SK-N-MC (cell line): ENCODE measurements around the gene HACD4.

ENCODE experiments used
- DNase-seq: peaks from one replicate; pipeline ENCODE4 v3.0.0-alpha.2; 2011; ENCODE audit warnings: low read depth, low spot score
- H3K27ac ChIP-seq: fragments of 200-600 bp; sonication (generic); 2 replicates; pipeline ENCODE4 v1.5.1; 2016; ENCODE audit warnings: mixed run types
- H3K36me3 ChIP-seq: fragments of 200-600 bp; sonication (generic); 2 replicates; pipeline ENCODE4 v1.6.1; 2017; ENCODE audit warnings: antibody characterized with exemption, low read length, mixed read lengths; ENCODE audit not compliant: insufficient read depth
- H3K4me3 ChIP-seq: fragments of 200-600 bp; sonication (generic); 2 replicates; pipeline ENCODE4 v1.5.1; 2016
- H3K9ac ChIP-seq: fragments of 200-600 bp; sonication (generic); 2 replicates; pipeline ENCODE4 v1.8.0; 2017; ENCODE audit warnings: mixed run types, mixed read lengths; ENCODE audit not compliant: insufficient read length
- H3K9me3 ChIP-seq: fragments of 200-600 bp; sonication (generic); 2 replicates; pipeline ENCODE4 v1.6.1; 2017; ENCODE audit warnings: low read depth, mild to moderate bottlenecking, antibody characterized with exemption, low read length, moderate library complexity, mixed read lengths
- EZH2 ChIP-seq: fragments of 200-600 bp; sonication (generic); IDR thresholded peaks from one replicate; pipeline ENCODE4 v1.6.1; 2017; ENCODE audit warnings: antibody characterized with exemption
- FOXP2 ChIP-seq: optimal IDR thresholded peaks from 2 replicates; pipeline ENCODE3; 2011; ENCODE audit warnings: mild to moderate bottlenecking, moderate library complexity; ENCODE audit not compliant: insufficient read depth; ENCODE audit errors: extremely low read length, control extremely low read depth
- POLR2AphosphoS5 ChIP-seq: IDR thresholded peaks from 2 replicates; pipeline ENCODE4 v1.6.1; 2012; ENCODE audit warnings: mild to moderate bottlenecking, low read depth, low read length, borderline replicate concordance

HACD4 gene

GRCh38 chr9:21031091-21031807 lies at the start of gene HACD4:
Gene HACD4, minus strand, starts transcription at chr9:21031640. Its CDS starts 50 bp downstream, at chr9:21031590.
- DNase-seq = no peak
- H3K27ac ChIP-seq = no peak within 1 kb of the TSS
- H3K9ac ChIP-seq = no peak within 1 kb of the TSS
- no peak for TF ChIP-seq EZH2
- no peak for TF ChIP-seq FOXP2
- no peak for TF ChIP-seq POLR2AphosphoS5
- H3K4me3 ChIP-seq = no peak within 1 kb of the TSS
- no peaks in the 10 kb centered on the region for H3K9me3 ChIP-seq
- no peaks in the 10 kb centered on the region for H3K36me3 ChIP-seq

GRCh38 chr9:21080793-21081192 lies 49.4 kb upstream of the HACD4 start:
- Histone ChIP-seq H3K27ac (no peak overlapping the region), H3K9me3 (no peaks in the 10 kb centered on the region; the same call in 1 of the 2 replicates), H3K36me3 (no peaks in the 10 kb centered on the region), H3K4me3 (no peak overlapping the region), H3K9ac (no peak overlapping the region)
- TF ChIP-seq EZH2 (no peak), POLR2AphosphoS5 (no peak), FOXP2 (no peak)
- no peak for DNase-seq

- Histone ChIP-seq H3K9me3 (no peaks in the 10 kb centered on the region), H3K27ac (no peak overlapping the region), H3K9ac (no peak overlapping the region), H3K4me3 (no peak overlapping the region), H3K36me3 (no peaks in the 10 kb centered on the region)
- TF ChIP-seq FOXP2 (no peak), POLR2AphosphoS5 (no peak), EZH2 (no peak)
- no peak for DNase-seq
Observed at GRCh38 chr9:21078702-21079101, 47.3 kb upstream of the HACD4 start.

GRCh38 chr9:21077781-21078180 lies 46.3 kb upstream of the HACD4 start, which contains the start of gene IFNB1:
Gene IFNB1, minus strand, starts transcription at chr9:21077942. Its CDS starts 73 bp downstream, at chr9:21077869.
- Histone ChIP-seq H3K9ac (no peak within 1 kb of the TSS), H3K9me3 (no peaks in the 10 kb centered on the region), H3K27ac (no peak within 1 kb of the TSS), H3K36me3 (no peaks in the 10 kb centered on the region), H3K4me3 (no peak within 1 kb of the TSS)
- TF ChIP-seq EZH2 = no peak
- no peak for DNase-seq

- no peak overlapping the region for H3K9ac ChIP-seq
- no peaks in the 10 kb centered on the region for H3K9me3 ChIP-seq
- H3K27ac ChIP-seq = no peak overlapping the region
- TF ChIP-seq FOXP2 (no peak), EZH2 (no peak), POLR2AphosphoS5 (no peak)
- DNase-seq = no peak
- no peaks in the 10 kb centered on the region for H3K36me3 ChIP-seq
- no peak overlapping the region for H3K4me3 ChIP-seq
Observed at GRCh38 chr9:21075484-21075883, 44.0 kb upstream of the HACD4 start.

GRCh38 chr9:21070906-21071305 lies 39.5 kb upstream of the HACD4 start:
- no peak overlapping the region for H3K9ac ChIP-seq
- TF ChIP-seq FOXP2 = no peak
- TF ChIP-seq POLR2AphosphoS5 = no peak
- no peak for TF ChIP-seq EZH2
- H3K4me3 ChIP-seq = no peak overlapping the region
- no peak overlapping the region for H3K27ac ChIP-seq
- no peaks in the 10 kb centered on the region for H3K9me3 ChIP-seq
- DNase-seq = no peak
- H3K36me3 ChIP-seq = no peaks in the 10 kb centered on the region

- Histone ChIP-seq H3K4me3 (peak overlapping the region; percentile 52), H3K36me3 (no peaks in the 10 kb centered on the region), H3K27ac (peak overlapping the region; percentile 83), H3K9ac (peak overlapping the region; percentile 46), H3K9me3 (no peaks in the 10 kb centered on the region)
- TF ChIP-seq EZH2 = no peak
- TF ChIP-seq POLR2AphosphoS5 = no peak
- no peak for TF ChIP-seq FOXP2
- DNase-seq = peak; percentile 60
Observed at GRCh38 chr9:21070171-21070571, 38.7 kb upstream of the HACD4 start.

- DNase-seq = peak; percentile 90
- no peaks in the 10 kb centered on the region for H3K36me3 ChIP-seq
- H3K4me3 ChIP-seq = peak overlapping the region; percentile 40
- TF ChIP-seq FOXP2 (no peak), EZH2 (no peak), POLR2AphosphoS5 (peak; percentile 67; the same call in 1 of the 2 replicates)
- no peaks in the 10 kb centered on the region for H3K9me3 ChIP-seq
- no peak overlapping the region for H3K9ac ChIP-seq
- peak overlapping the region; percentile 77 for H3K27ac ChIP-seq
Observed at GRCh38 chr9:21060919-21061561, 29.6 kb upstream of the HACD4 start.

- DNase-seq = no peak
- Histone ChIP-seq H3K4me3 (no peak overlapping the region), H3K9ac (no peak overlapping the region), H3K36me3 (no peaks in the 10 kb centered on the region), H3K9me3 (no peaks in the 10 kb centered on the region), H3K27ac (no peak overlapping the region)
- no peak for TF ChIP-seq POLR2AphosphoS5
- no peak for TF ChIP-seq FOXP2
- TF ChIP-seq EZH2 = no peak
Observed at GRCh38 chr9:21056931-21057330, 25.5 kb upstream of the HACD4 start.
